Cardiac muscle cell (in vitro differentiated cells and primary cell): ENCODE results near the gene TAOK3. TPM values are rescaled to one million over a fixed set of nuclear protein-coding genes. Genes with fewer than 3 reads are reported as not detected.

Experiments
- DNase-seq, 2 donors: peaks; one replicate each; pipeline versions ENCODE4 v3.0.0 to v3.0.0-alpha.2; 2010 to 2017; ENCODE audit warnings: low read depth in 1 of 2, low spot score in 1 of 2
- H3K27ac ChIP-seq: fragments of 200-600 bp; sonication (generic); 2 replicates; pipeline ENCODE4 v1.5.1; 2016
- H3K27me3 ChIP-seq: fragments of 200-600 bp; sonication (generic); 2 replicates; pipeline ENCODE4 v1.6.0; 2016; ENCODE audit warnings: control low read depth
- H3K36me3 ChIP-seq: fragments of 200-600 bp; sonication (generic); 2 replicates; pipeline ENCODE4 v1.5.1; 2016; ENCODE audit warnings: control low read depth
- H3K4me1 ChIP-seq: fragments of 200-600 bp; sonication (generic); 2 replicates; pipeline ENCODE4 v1.8.1; 2017; ENCODE audit warnings: low read depth, mild to moderate bottlenecking, mixed run types
- H3K4me3 ChIP-seq: fragments of 200-600 bp; sonication (generic); 2 replicates; pipeline ENCODE4 v1.5.1; 2016; ENCODE audit warnings: mild to moderate bottlenecking
- H3K9me3 ChIP-seq: fragments of 200-600 bp; sonication (generic); 2 replicates; pipeline ENCODE4 v1.5.1; 2017; ENCODE audit warnings: low read depth, mild to moderate bottlenecking, control low read depth
- CTCF ChIP-seq: IDR thresholded peaks from 2 replicates; pipeline ENCODE4 v1.5.1; 2012; ENCODE audit warnings: low read depth, mild to moderate bottlenecking, low read length
- polyA plus RNA-seq: library from polyadenylated mRNA; unstranded; fragments of >200 nt; fragmentation: Nextera tagmentation; extraction: Ambion mirVana; gene quantifications from 2 replicates; pipeline ENCODE4 v1.2.1, GENCODE V29; 2016
- total RNA-seq: library from RNA; depleted of rRNA; stranded (reverse); fragments of >200 nt; gene quantifications from 2 replicates; pipeline ENCODE4 v1.2.3, GENCODE V29; 2016

TAOK3 gene
- total and polyA plus RNA-seq, 2 experiments from 2014 or later, result 10.5 to 13.9 TPM

- no peak overlapping the region for H3K4me3 ChIP-seq
- TF ChIP-seq CTCF, result no peak
- DNase-seq, result no peak
Measured at GRCh38 chr12:118271770-118272417, 100.8 kb downstream of the TAOK3 start.

GRCh38 chr12:118271183-118271582, 101.5 kb downstream of the TAOK3 start:
- TF ChIP-seq CTCF, result no peak
- no peaks in the 10 kb centered on the region for H3K36me3 ChIP-seq
- no peaks in the 10 kb centered on the region for H3K9me3 ChIP-seq
- H3K27me3 ChIP-seq, result no peaks in the 10 kb centered on the region
- no peak overlapping the region for H3K4me3 ChIP-seq
- no peaks in the 10 kb centered on the region for H3K4me1 ChIP-seq
- no peak overlapping the region for H3K27ac ChIP-seq
- DNase-seq, result no peak

More at GRCh38 chr12:118271770-118272417, 100.8 kb downstream of the TAOK3 start:
- H3K9me3 ChIP-seq, result no peaks in the 10 kb centered on the region
- no peaks in the 10 kb centered on the region for H3K27me3 ChIP-seq
- no peak overlapping the region for H3K27ac ChIP-seq
- H3K4me1 ChIP-seq, result no peaks in the 10 kb centered on the region
- H3K36me3 ChIP-seq, result no peaks in the 10 kb centered on the region

GRCh38 chr12:118269806-118270205, 102.9 kb downstream of the TAOK3 start:
- no peak for DNase-seq
- no peak for TF ChIP-seq CTCF
- H3K36me3 ChIP-seq, result no peaks in the 10 kb centered on the region
- H3K27me3 ChIP-seq, result no peaks in the 10 kb centered on the region
- no peaks in the 10 kb centered on the region for H3K9me3 ChIP-seq
- H3K4me1 ChIP-seq, result no peaks in the 10 kb centered on the region
- H3K4me3 ChIP-seq, result no peak overlapping the region
- H3K27ac ChIP-seq, result no peak overlapping the region

GRCh38 chr12:118259079-118259478, 113.6 kb downstream of the TAOK3 start:
- TF ChIP-seq CTCF, result no peak

GRCh38 chr12:118256352-118256751, 116.4 kb downstream of the TAOK3 start:
- Histone ChIP-seq H3K27me3 (no peaks in the 10 kb centered on the region), H3K36me3 (no peaks in the 10 kb centered on the region), H3K27ac (no peak overlapping the region), H3K9me3 (no peaks in the 10 kb centered on the region), H3K4me3 (no peak overlapping the region), H3K4me1 (no peaks in the 10 kb centered on the region)
- no peak for DNase-seq
- TF ChIP-seq CTCF, result no peak

More at GRCh38 chr12:118259079-118259478, 113.6 kb downstream of the TAOK3 start:
- H3K27me3 ChIP-seq, result no peaks in the 10 kb centered on the region
- no peak overlapping the region for H3K27ac ChIP-seq
- no peaks in the 10 kb centered on the region for H3K36me3 ChIP-seq
- no peak overlapping the region for H3K4me3 ChIP-seq
- peak in 1 of 2 donors; percentile 5 for DNase-seq
- no peaks in the 10 kb centered on the region for H3K4me1 ChIP-seq
- no peaks in the 10 kb centered on the region for H3K9me3 ChIP-seq
